ENCODE results near the gene TSC22D1.

GRCh38 chr13:44487989-44488388 is 88.1 kb downstream of the TSC22D1 start:
- TF ChIP-seq, protein P1, sequence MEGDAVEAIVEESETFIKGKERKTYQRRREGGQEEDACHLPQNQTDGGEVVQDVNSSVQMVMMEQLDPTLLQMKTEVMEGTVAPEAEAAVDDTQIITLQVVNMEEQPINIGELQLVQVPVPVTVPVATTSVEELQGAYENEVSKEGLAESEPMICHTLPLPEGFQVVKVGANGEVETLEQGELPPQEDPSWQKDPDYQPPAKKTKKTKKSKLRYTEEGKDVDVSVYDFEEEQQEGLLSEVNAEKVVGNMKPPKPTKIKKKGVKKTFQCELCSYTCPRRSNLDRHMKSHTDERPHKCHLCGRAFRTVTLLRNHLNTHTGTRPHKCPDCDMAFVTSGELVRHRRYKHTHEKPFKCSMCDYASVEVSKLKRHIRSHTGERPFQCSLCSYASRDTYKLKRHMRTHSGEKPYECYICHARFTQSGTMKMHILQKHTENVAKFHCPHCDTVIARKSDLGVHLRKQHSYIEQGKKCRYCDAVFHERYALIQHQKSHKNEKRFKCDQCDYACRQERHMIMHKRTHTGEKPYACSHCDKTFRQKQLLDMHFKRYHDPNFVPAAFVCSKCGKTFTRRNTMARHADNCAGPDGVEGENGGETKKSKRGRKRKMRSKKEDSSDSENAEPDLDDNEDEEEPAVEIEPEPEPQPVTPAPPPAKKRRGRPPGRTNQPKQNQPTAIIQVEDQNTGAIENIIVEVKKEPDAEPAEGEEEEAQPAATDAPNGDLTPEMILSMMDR (IDR thresholded peaks at IDR 0.05), result no peak
- TF ChIP-seq POLR2A (IDR thresholded peaks at IDR 0.05), result no peak
